H9 (cell line): ENCODE data around the gene MYH9. TPM values are rescaled to one million over a fixed set of nuclear protein-coding genes. Genes with fewer than 3 reads are reported as not detected.

Experiments
- DNase-seq: peaks from one replicate; pipeline ENCODE4 v3.0.0-alpha.2; 2017
- H2AFZ ChIP-seq: one replicate; pipeline ENCODE4 v1.6.1; 2013; ENCODE audit warnings: mild to moderate bottlenecking, low read length, control low read depth, moderate library complexity
- H2AK5ac ChIP-seq: 2 replicates; pipeline ENCODE4 v1.6.1; 2013; ENCODE audit warnings: low read length, control low read depth, mixed read lengths; ENCODE audit not compliant: insufficient read length
- H2BK120ac ChIP-seq: one replicate; pipeline ENCODE4 v1.6.1; 2013; ENCODE audit warnings: low read depth, mild to moderate bottlenecking, low read length, control low read depth, inconsistent platforms; ENCODE audit not compliant: poor library complexity, severe bottlenecking
- H2BK12ac ChIP-seq: 2 replicates; pipeline ENCODE4 v1.6.1; 2013; ENCODE audit warnings: low read length, control low read depth, mixed read lengths, low read depth; ENCODE audit not compliant: insufficient read length
- H2BK15ac ChIP-seq: 2 replicates; pipeline ENCODE4 v1.6.1; 2013; ENCODE audit warnings: low read depth, low read length, control low read depth
- H2BK20ac ChIP-seq: one replicate; pipeline ENCODE4 v1.6.1; 2013; ENCODE audit warnings: low read depth, mild to moderate bottlenecking, low read length, control low read depth, inconsistent platforms; ENCODE audit not compliant: poor library complexity, severe bottlenecking
- H2BK5ac ChIP-seq: 2 replicates; pipeline ENCODE4 v1.6.1; 2013; ENCODE audit warnings: low read length, control low read depth, mixed read lengths; ENCODE audit not compliant: insufficient read length
- H3K14ac ChIP-seq: 2 replicates; pipeline ENCODE4 v1.6.1; 2013; ENCODE audit warnings: low read length, control low read depth; ENCODE audit not compliant: insufficient read depth
- H3K18ac ChIP-seq: 2 replicates; pipeline ENCODE4 v1.6.1; 2013; ENCODE audit warnings: low read depth, mild to moderate bottlenecking, mixed read lengths, low read length, control low read depth; ENCODE audit not compliant: insufficient read length
- H3K23ac ChIP-seq: 2 replicates; pipeline ENCODE4 v1.6.1; 2013; ENCODE audit warnings: low read length, control low read depth, mixed read lengths, low read depth; ENCODE audit not compliant: insufficient read length
- H3K23me2 ChIP-seq: 2 replicates; pipeline ENCODE4 v1.6.1; 2013; ENCODE audit warnings: low read depth, mild to moderate bottlenecking, mixed read lengths, low read length, control low read depth; ENCODE audit not compliant: insufficient read length, poor library complexity, severe bottlenecking
- H3K27ac ChIP-seq: 2 replicates; pipeline ENCODE4 v1.5.1; 2013; ENCODE audit warnings: low read length, control low read depth, mixed read lengths, low read depth; ENCODE audit not compliant: insufficient read length
- H3K27me3 ChIP-seq: 2 replicates; pipeline ENCODE4 v1.6.1; 2013; ENCODE audit warnings: low read length, control low read depth, inconsistent platforms; ENCODE audit not compliant: insufficient read depth
- H3K4ac ChIP-seq: 2 replicates; pipeline ENCODE4 v1.6.1; 2013; ENCODE audit warnings: low read depth, mild to moderate bottlenecking, control low read depth, inconsistent platforms, low read length, moderate library complexity
- H3K4me1 ChIP-seq: 2 replicates; pipeline ENCODE4 v1.6.1; 2013; ENCODE audit warnings: low read length, control low read depth, inconsistent platforms; ENCODE audit not compliant: insufficient read depth
- H3K4me2 ChIP-seq: 2 replicates; pipeline ENCODE4 v1.6.1; 2013; ENCODE audit warnings: low read length, control low read depth, mixed read lengths; ENCODE audit not compliant: insufficient read length, insufficient read depth
- H3K56ac ChIP-seq: 2 replicates; pipeline ENCODE4 v1.6.1; 2013; ENCODE audit warnings: low read depth, mild to moderate bottlenecking, mixed read lengths, low read length, control low read depth; ENCODE audit not compliant: insufficient read length
- H3K79me1 ChIP-seq: 2 replicates; pipeline ENCODE4 v1.6.1; 2013; ENCODE audit warnings: low read depth, mild to moderate bottlenecking, moderate library complexity, low read length, control low read depth, inconsistent platforms; ENCODE audit not compliant: insufficient read depth, poor library complexity, severe bottlenecking
- H3K79me2 ChIP-seq: 2 replicates; pipeline ENCODE4 v1.6.1; 2013; ENCODE audit warnings: low read length, control low read depth, inconsistent platforms; ENCODE audit not compliant: insufficient read depth
- H3K9ac ChIP-seq: 2 replicates; pipeline ENCODE4 v1.6.1; 2013; ENCODE audit warnings: low read length, control low read depth, mixed read lengths; ENCODE audit not compliant: insufficient read length; ENCODE audit errors: extremely low read depth
- H3K9me3 ChIP-seq: one replicate; pipeline ENCODE4 v1.6.1; 2013; ENCODE audit warnings: low read depth, low read length, inconsistent platforms; ENCODE audit not compliant: control insufficient read depth
- H3T11ph ChIP-seq: one replicate; pipeline ENCODE4 v1.6.1; 2013; ENCODE audit warnings: mild to moderate bottlenecking, low read length, control low read depth, inconsistent platforms
- H4K20me1 ChIP-seq: one replicate; pipeline ENCODE4 v1.6.1; 2013; ENCODE audit not compliant: control insufficient read depth, insufficient read length, insufficient read depth
- H4K5ac ChIP-seq: 2 replicates; pipeline ENCODE4 v1.6.1; 2013; ENCODE audit warnings: low read depth, mild to moderate bottlenecking, mixed read lengths, low read length, control low read depth; ENCODE audit not compliant: insufficient read length
- H4K8ac ChIP-seq: replicated peaks from 2 replicates; pipeline ENCODE4 v1.6.1; 2013; ENCODE audit warnings: low read length, control low read depth, mixed read lengths, low read depth; ENCODE audit not compliant: insufficient read length
- H4K91ac ChIP-seq: 2 replicates; pipeline ENCODE4 v1.6.1; 2013; ENCODE audit warnings: low read depth, mild to moderate bottlenecking, moderate library complexity, mixed read lengths, low read length, control low read depth; ENCODE audit not compliant: insufficient read length
- H3K27ac Mint-ChIP-seq, 3 experiments: 2 replicates in 2 of 3; 3 replicates in 1 of 3; pipeline ENCODE4 v1.8.0; 2020 to 2021; ENCODE audit warnings: mixed read lengths in 3 of 3, mild to moderate bottlenecking in 1 of 3, moderate library complexity in 1 of 3
- H3K27me3 Mint-ChIP-seq: 2 replicates; pipeline ENCODE4 v1.8.0; 2021; ENCODE audit warnings: low read depth, mild to moderate bottlenecking, moderate library complexity, mixed read lengths
- H3K36me3 Mint-ChIP-seq, 3 experiments: 2 replicates in 2 of 3; 3 replicates in 1 of 3; pipeline ENCODE4 v1.8.0; 2020 to 2021; ENCODE audit warnings: low read depth in 3 of 3, mixed read lengths in 3 of 3; ENCODE audit not compliant: insufficient read depth in 1 of 3
- H3K4me1 Mint-ChIP-seq, 2 experiments: 2 replicates each; pipeline ENCODE4 v1.8.0; 2020; ENCODE audit warnings: mixed read lengths in 2 of 2
- H3K4me3 Mint-ChIP-seq, 2 experiments: 2 replicates in 1 of 2; 3 replicates in 1 of 2; pipeline ENCODE4 v1.8.0; 2020 to 2021; ENCODE audit warnings: mild to moderate bottlenecking in 2 of 2, mixed read lengths in 2 of 2, moderate library complexity in 1 of 2
- H3K9me3 Mint-ChIP-seq, 2 experiments: 2 replicates in 1 of 2; 3 replicates in 1 of 2; pipeline ENCODE4 v1.8.0; 2020; ENCODE audit warnings: mild to moderate bottlenecking in 2 of 2, mixed read lengths in 2 of 2, moderate library complexity in 1 of 2
- WGBS: extraction: QIAGEN DNeasy Blood & Tissue Kit; methylation state at CpG from one replicate; pipeline ENCODE4 v1.1.7; 2013; ENCODE audit warnings: missing lambda C conversion rate, low lambda C conversion rate, mixed read lengths; ENCODE audit not compliant: insufficient read length; ENCODE audit errors: extremely low coverage; 5-methylcytosine and 5-hydroxymethylcytosine counted together
- total RNA-seq: library from RNA; stranded (reverse); gene quantifications from 2 replicates; pipeline ENCODE4 v1.2.1, GENCODE V29; 2021
- TF ChIP-seq, protein P1 (sequence below): fragments of 200-600 bp; sonication (generic); conservative IDR thresholded peaks from 3 replicates; pipeline ENCODE4 v1.8.0; 2021; ENCODE audit warnings: antibody characterized with exemption, mild to moderate bottlenecking

The MYH9 gene
- total RNA-seq, 1 experiment from 2014 or later = 266 TPM

DNA sequence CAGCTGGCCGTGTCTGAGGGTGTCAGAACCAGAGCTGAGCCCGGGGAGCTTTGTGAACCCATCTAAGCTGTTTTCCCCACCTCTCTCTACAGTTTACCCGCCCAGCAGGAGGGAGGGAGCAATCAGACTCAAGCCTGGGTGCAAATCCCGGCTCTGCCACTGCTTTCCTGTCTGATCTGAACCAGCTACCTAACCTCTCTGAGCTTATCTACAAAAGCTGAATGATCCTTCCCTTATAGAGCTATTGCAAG, 148.7 kb downstream of the MYH9 start:
- H4K20me1 ChIP-seq = no peaks in the 10 kb centered on the region
- TF ChIP-seq, protein P1, sequence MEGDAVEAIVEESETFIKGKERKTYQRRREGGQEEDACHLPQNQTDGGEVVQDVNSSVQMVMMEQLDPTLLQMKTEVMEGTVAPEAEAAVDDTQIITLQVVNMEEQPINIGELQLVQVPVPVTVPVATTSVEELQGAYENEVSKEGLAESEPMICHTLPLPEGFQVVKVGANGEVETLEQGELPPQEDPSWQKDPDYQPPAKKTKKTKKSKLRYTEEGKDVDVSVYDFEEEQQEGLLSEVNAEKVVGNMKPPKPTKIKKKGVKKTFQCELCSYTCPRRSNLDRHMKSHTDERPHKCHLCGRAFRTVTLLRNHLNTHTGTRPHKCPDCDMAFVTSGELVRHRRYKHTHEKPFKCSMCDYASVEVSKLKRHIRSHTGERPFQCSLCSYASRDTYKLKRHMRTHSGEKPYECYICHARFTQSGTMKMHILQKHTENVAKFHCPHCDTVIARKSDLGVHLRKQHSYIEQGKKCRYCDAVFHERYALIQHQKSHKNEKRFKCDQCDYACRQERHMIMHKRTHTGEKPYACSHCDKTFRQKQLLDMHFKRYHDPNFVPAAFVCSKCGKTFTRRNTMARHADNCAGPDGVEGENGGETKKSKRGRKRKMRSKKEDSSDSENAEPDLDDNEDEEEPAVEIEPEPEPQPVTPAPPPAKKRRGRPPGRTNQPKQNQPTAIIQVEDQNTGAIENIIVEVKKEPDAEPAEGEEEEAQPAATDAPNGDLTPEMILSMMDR = no peak
- no peak overlapping the region for H2BK120ac ChIP-seq
- no peak overlapping the region for H4K5ac ChIP-seq
- peaks cover 0 to 5% of the 10 kb centered on the region in 2 experiments; a peak in 2 of 5 replicates for H3K9me3 Mint-ChIP-seq
- H4K8ac ChIP-seq = peak overlapping the region; percentile 90
- no peak overlapping the region for H3K23ac ChIP-seq
- peak overlapping the region; percentile 88 for H3K9ac ChIP-seq
- H3K4ac ChIP-seq = no peak overlapping the region
- peak overlapping the region; percentile 97 for H3K4me2 ChIP-seq
- peak overlapping the region; percentile 85 for H3K18ac ChIP-seq
- H4K91ac ChIP-seq = peak overlapping the region; percentile 14
- peak overlapping the region; percentile 84 for H3K14ac ChIP-seq
- H3K36me3 Mint-ChIP-seq = peaks cover 7 to 23% (median 17%) of the 10 kb centered on the region in 3 experiments
- no peak overlapping the region for H3K56ac ChIP-seq
- H3K4me3 Mint-ChIP-seq = peak overlapping the region; percentile 80 to 88
- H3K27ac Mint-ChIP-seq = peak overlapping the region; percentile 77 to 98 (median 94); a peak in 6 of 7 replicates
- peaks cover 30 to 31% of the 10 kb centered on the region in 2 experiments for H3K4me1 Mint-ChIP-seq
- H3K79me2 ChIP-seq = no peaks in the 10 kb centered on the region; the same call in 1 of the 2 replicates
- H2BK5ac ChIP-seq = no peak overlapping the region
- no peaks in the 10 kb centered on the region for H3K27me3 ChIP-seq
- no peak overlapping the region for H3K27ac ChIP-seq
- H3K4me1 ChIP-seq = no peaks in the 10 kb centered on the region
- DNase-seq = no peak
- H3K27me3 Mint-ChIP-seq = peaks cover 2% of the 10 kb centered on the region; the same call in 1 of the 2 replicates
- H2BK12ac ChIP-seq = no peak overlapping the region
- peak overlapping the region; percentile 69 for H2AFZ ChIP-seq
- no peak overlapping the region for H2BK15ac ChIP-seq
- no peak overlapping the region for H2AK5ac ChIP-seq
- no peaks in the 10 kb centered on the region for H3K9me3 ChIP-seq
- no peaks in the 10 kb centered on the region for H3K79me1 ChIP-seq
- peaks cover 9% of the 10 kb centered on the region for H3K23me2 ChIP-seq
- no peak overlapping the region for H3T11ph ChIP-seq
- H2BK20ac ChIP-seq = no peak overlapping the region
- no CpG with 5 or more reads among the region's 4 CpGs for WGBS
